Ecto neural progenitor cell (in vitro differentiated cells): Measurements from ENCODE around the gene CHRM2.
"Not testable (repeated sequence)": the region's sequence is repeated elsewhere in the genome, so short reads cannot be mapped to it uniquely, and the experiment has no call there.

Experiments
- DNase-seq: peaks from one replicate; pipeline ENCODE4 v3.0.0-alpha.2; 2018; ENCODE audit warnings: low spot score

Gene CHRM2

GRCh38 chr7:136868496-136869000 lies at the start of gene CHRM2:
Gene CHRM2 (plus strand): TSS chr7:136868652. CDS start chr7:137014866, 146,214 bp downstream.
- DNase-seq = peak; percentile 70

DNA sequence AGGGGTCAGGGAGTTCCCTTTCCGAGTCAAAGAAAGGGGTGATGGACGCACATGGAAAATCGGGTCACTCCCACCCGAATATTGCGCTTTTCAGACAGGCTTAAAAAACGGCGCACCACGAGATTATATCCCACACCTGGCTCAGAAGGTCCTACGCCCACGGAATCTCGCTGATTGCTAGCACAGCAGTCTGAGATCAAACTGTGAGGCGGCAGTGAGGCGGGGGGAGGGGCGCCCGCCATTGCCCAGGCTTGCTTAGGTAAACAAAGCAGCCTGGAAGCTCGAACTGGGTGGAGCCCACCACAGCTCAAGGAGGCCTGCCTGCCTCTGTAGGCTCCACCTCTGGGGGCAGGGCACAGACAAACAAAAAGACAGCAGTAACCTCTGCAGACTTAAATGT lies 37.1 kb upstream of the CHRM2 start:
- DNase-seq = not testable (repeated sequence)

DNA sequence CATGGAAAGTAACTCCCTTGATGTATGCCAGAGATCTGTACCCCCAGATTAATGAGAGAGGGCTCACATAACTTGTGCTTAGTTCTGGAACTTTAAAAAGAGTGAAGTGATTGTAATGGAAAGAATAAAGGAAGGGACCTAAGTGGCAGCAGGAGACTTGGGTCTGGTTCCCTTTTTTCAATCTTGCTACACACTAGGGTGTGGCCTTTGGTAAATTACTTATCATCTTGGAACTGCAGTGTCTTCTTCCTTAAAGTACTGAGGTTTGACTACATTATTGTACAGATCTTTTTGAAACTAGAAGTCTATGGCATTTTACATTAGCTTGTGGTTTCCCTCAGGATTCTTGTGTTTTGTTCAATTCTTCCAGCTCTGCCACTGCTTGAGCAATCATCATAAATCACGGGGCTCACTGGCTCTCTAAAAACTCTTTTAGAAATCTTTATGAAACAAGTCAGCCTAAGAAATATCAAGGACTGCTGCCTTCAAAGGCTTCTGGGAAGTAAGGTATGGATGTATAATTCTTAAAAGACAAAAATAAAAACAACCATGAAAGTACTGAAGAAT lies 22.5 kb upstream of the CHRM2 start:
- no peak for DNase-seq

GRCh38 chr7:136847858-136848257 lies 20.6 kb upstream of the CHRM2 start:
- no peak for DNase-seq

- no peak for DNase-seq
Observed at GRCh38 chr7:136853654-136854053, 14.8 kb upstream of the CHRM2 start.

DNA sequence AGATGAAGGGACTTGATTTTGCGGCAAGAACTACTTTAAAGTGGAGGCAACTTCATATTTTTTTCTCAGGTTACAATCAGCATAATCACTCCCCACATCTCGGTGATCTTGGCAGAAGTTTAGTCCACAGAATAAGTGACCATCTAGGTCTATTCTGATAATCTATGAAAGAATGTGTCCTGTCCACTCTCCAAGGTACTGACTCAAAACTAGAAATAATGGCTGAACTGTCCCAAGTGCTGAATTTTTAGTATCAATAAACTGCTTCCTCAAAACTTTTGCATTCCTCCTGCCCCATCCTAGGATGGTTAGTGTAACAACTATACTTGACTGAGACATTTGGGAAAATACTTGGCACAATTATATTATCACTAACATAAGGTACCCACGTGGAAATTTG lies 10.9 kb upstream of the CHRM2 start:
- no peak for DNase-seq

GRCh38 chr7:136859803-136860202 lies 8.6 kb upstream of the CHRM2 start:
- DNase-seq = no peak

DNA sequence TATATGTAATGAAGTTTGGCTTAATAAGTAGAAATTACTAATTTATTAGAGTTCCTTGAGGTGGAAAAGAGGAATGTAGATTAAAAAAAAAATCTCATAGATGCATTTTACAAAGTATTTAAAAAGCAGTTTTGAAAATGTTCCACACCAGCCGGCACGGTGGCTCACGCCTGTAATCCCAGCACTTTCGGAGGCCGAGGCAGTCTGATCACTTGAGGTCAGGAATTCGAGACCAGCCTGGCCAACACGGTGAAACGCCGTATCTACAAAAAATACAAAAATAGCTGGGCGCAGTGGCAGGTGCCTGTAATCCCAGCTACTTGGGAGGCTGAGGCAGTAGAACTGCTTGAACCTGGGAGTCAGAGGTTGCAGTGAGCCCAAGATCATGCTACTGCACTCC lies 3.2 kb upstream of the CHRM2 start:
- DNase-seq = no peak

- DNase-seq = no peak
Observed at GRCh38 chr7:136865777-136866176, 2.7 kb upstream of the CHRM2 start.

- peak; percentile 63 for DNase-seq
Observed at GRCh38 chr7:136869001-136869961, 829 bp downstream of the CHRM2 start.

GRCh38 chr7:136869991-136870865 lies 1.8 kb downstream of the CHRM2 start:
- DNase-seq = peak; percentile 48

DNA sequence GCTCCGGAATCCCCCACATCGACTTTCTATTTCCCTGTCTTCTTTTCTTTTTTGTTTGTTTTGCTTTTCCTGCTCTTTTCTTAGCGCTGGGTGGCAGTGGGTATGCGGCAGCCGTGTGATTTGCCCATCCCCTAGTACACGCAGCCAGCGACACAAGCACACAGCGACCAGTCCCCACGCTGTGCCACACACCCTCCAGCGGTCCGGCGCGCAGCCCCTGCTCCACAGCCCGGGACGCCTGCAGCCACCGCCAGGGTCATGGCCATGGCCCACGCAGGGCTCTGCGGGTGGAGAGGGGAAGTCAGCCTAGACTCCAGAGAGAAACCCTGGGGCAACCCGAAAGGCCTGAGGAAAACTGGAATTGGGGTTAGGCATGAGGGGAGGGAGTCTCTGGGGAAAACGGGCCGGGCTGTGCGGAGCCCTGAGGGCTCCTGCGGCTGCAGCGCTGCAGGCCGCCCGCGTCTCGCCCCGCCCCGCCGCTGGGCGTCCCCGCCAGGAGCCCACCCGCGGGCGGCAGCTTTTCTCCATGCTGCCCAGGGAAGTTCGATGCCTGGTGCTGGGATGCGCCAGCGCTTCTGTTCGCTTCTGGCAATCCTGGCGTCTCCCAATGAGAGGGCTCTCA lies 2.5 kb downstream of the CHRM2 start:
- DNase-seq = peak; percentile 58

GRCh38 chr7:136874393-136875032 lies 6.1 kb downstream of the CHRM2 start:
- no peak for DNase-seq

GRCh38 chr7:136877509-136877908 lies 9.1 kb downstream of the CHRM2 start:
- no peak for DNase-seq

GRCh38 chr7:136877990-136878389 lies 9.5 kb downstream of the CHRM2 start:
- no peak for DNase-seq

DNA sequence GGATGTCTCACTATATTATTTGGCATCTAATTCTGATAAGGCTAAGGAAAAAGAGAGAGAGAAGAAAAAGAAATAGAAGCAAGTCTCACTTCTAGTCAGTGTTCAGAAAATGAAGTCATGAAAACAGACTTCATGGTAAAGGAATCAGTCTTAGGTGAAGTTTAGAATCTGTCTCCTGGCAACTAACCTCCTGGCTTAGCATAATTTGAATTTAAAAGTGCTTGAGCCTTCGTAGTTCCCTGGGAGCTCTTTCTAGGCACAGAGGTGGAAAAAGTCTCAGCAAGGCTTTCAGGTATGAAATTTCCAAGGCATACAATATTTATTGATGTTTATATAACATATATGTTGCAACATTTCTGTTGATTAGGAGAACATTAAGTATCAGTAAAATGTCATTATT lies 10.4 kb downstream of the CHRM2 start:
- no peak for DNase-seq

DNA sequence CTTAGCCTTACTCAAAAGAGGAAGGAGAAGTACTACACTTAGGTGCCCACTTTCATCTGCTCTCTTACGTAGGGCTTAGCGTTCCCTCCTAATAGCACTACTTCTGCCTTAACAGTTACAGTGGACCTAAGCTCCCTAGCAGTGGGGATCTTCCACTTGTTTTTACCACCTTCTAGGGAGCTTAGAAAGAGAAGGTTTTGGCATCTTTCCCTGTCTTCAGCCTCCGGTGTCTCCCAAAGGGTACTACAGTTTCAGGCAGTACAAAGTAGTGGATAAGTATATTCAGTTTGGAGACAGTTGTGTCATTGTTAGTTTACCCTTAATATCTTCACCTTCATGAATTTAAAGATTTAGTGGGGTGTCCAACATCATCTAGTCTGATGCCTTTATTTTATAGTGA lies 14.6 kb downstream of the CHRM2 start:
- DNase-seq = no peak

DNA sequence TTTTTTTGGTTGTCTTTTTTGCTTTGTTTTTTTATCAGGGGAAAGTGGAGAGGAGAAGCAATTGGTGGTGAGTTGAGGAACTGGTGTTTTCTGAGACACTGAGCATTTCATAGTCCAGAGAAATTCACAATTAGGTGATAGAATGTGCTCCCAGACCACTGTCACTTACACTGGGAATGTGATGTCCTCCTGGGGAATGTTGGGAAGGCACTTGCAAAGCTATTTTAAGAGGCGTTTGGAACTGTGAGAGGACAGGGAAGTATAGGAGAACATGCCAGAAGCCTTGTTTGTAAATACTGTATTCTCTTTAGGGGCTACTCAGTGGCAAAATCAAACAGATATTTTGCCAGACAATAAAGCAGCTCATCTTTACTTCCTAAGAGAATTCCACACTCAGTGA lies 16.0 kb downstream of the CHRM2 start:
- DNase-seq = no peak

GRCh38 chr7:136887317-136887716 lies 18.9 kb downstream of the CHRM2 start:
- no peak for DNase-seq

- DNase-seq = no peak
Observed at GRCh38 chr7:136890399-136890798, 21.9 kb downstream of the CHRM2 start.

- no peak for DNase-seq
Observed at GRCh38 chr7:136891850-136892249, 23.4 kb downstream of the CHRM2 start.
